GM06990 (cell line): Measurements from ENCODE around the gene WNT2.

Source experiments
- DNase-seq: peaks from one replicate; pipeline ENCODE4 v3.0.0-alpha.2; 2011; ENCODE audit not compliant: insufficient read length; ENCODE audit errors: extremely low read depth
- H3K27me3 ChIP-seq: replicated peaks from 2 replicates; pipeline ENCODE4 v1.6.0; 2011; ENCODE audit warnings: low read length; ENCODE audit not compliant: control insufficient read depth, insufficient read depth
- H3K36me3 ChIP-seq: 2 replicates; pipeline ENCODE4 v1.5.1; 2011; ENCODE audit warnings: low read length; ENCODE audit not compliant: control insufficient read depth, insufficient read depth
- H3K4me3 ChIP-seq: replicated peaks from 2 replicates; pipeline ENCODE4 v1.5.1; 2011; ENCODE audit warnings: low read depth, mild to moderate bottlenecking, control low read depth, low read length
- TF ChIP-seq, protein P1 (sequence below): IDR thresholded peaks from 2 replicates; pipeline ENCODE4 v1.5.1; 2011; ENCODE audit warnings: low read length, control low read depth, mild to moderate bottlenecking, inconsistent platforms; ENCODE audit not compliant: insufficient read depth, poor library complexity, severe bottlenecking

The WNT2 gene

DNA sequence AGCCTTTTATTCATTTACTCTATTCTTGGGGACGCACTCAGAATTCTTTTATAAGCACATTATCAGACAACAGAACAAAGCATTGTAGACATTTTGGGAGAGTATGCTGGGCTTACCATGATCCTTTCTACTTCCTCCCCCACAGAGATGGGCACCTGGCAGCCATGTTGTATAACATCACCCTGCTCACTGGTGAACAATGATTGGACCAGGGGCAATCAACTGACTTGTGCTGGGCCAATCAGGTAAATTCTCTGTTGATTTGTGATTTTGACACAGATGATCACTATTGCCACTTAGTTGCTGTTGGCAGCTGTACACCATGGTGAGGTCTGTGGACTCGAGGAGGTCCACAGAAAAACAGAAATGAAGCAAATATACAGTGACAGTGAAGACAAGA lies 43.7 kb downstream of the WNT2 start:
- Histone ChIP-seq H3K4me3 (no peak overlapping the region), H3K36me3 (no peaks in the 10 kb centered on the region), H3K27me3 (no peaks in the 10 kb centered on the region)
- TF ChIP-seq, protein P1, sequence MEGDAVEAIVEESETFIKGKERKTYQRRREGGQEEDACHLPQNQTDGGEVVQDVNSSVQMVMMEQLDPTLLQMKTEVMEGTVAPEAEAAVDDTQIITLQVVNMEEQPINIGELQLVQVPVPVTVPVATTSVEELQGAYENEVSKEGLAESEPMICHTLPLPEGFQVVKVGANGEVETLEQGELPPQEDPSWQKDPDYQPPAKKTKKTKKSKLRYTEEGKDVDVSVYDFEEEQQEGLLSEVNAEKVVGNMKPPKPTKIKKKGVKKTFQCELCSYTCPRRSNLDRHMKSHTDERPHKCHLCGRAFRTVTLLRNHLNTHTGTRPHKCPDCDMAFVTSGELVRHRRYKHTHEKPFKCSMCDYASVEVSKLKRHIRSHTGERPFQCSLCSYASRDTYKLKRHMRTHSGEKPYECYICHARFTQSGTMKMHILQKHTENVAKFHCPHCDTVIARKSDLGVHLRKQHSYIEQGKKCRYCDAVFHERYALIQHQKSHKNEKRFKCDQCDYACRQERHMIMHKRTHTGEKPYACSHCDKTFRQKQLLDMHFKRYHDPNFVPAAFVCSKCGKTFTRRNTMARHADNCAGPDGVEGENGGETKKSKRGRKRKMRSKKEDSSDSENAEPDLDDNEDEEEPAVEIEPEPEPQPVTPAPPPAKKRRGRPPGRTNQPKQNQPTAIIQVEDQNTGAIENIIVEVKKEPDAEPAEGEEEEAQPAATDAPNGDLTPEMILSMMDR, result no peak
- no peak for DNase-seq

DNA sequence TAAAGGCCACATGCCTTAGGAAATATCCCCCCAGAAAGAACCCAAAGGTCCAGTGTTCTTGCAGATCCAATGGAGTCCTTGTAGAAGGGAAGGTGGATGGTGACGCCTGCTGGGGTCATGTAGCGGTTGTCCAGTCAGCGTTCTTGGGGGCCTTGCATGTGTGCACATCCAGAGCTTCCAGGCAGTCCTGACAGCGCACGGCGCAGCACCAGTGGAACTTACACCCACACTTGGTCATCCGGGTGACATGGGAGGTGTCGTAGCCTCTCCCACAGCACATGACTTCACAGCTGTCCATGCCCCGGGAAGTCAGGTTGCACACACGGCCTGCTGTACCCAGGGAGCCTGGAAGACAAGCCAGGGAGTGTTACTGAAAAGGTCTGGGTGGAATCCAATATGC lies 44.8 kb downstream of the WNT2 start:
- Histone ChIP-seq H3K4me3 (no peak overlapping the region), H3K27me3 (no peaks in the 10 kb centered on the region), H3K36me3 (no peaks in the 10 kb centered on the region)
- no peak for DNase-seq
- TF ChIP-seq, protein P1, result no peak

DNA sequence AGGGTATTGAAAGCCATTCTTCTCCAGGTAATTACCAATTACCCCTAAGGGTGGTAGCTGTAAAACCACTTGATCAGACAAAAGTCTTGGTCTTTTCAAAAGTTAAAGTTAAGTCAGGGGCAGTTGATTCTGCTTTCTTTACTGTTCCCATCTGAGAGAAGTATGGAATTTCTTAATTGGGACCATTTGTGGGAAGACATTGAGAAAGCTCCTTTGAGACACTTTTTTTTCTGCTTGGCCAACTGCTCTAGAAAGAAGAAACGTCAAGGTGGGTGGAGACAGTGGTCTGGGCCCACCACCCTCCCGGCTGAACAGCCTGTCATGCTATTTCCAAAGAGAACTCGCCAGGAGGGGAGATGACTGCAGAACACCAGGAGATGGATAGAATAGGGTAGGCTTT lies 45.3 kb downstream of the WNT2 start:
- Histone ChIP-seq H3K36me3 (no peaks in the 10 kb centered on the region), H3K4me3 (no peak overlapping the region), H3K27me3 (no peaks in the 10 kb centered on the region)
- no peak for DNase-seq
- TF ChIP-seq, protein P1, result no peak

DNA sequence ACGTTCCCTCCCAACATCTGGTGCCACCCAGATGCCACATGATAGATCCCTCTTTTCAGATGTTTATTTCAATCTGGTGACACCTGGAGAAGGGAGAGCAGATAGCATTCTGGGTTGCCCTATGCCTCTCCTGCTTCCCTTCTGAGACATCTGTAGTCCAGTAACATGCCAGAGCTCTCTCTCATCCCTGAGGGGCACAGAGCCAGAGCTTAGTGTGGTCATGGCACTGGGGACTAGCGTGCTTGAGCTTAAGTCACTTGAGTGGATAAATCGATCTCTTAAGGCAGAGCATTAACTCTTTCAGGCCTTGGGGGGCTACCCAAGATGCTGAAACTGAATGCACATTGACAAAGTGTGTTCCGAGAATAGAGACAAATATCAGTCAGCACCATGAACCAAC lies 47.9 kb downstream of the WNT2 start:
- TF ChIP-seq, protein P1, result no peak
- Histone ChIP-seq H3K36me3 (no peaks in the 10 kb centered on the region), H3K27me3 (no peaks in the 10 kb centered on the region), H3K4me3 (no peak overlapping the region)
- no peak for DNase-seq

GRCh38 chr7:117273814-117274225 lies 49.0 kb downstream of the WNT2 start:
- Histone ChIP-seq H3K27me3 (no peaks in the 10 kb centered on the region), H3K36me3 (no peaks in the 10 kb centered on the region), H3K4me3 (no peak overlapping the region)
- DNase-seq, result no peak
- TF ChIP-seq, protein P1, result no peak

DNA sequence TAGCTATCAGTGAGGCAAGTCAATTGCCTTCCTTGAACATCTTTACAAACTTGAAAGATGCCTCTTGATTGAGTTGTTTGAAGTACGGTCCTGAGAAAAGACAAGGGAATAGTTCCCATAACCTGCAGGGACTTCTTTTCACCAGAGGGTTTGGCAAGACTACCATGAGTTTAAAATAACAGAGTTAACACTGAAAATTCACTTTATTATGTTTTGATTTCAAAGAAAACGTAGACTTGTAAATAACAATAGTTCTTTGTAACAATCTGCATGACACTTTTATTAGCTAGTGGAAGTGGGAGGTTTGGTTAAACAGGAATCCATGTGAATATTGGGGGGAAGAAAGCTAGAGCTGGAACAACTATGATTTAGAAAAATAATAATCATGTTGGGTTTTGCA lies 49.5 kb downstream of the WNT2 start:
- H3K27me3 ChIP-seq, result no peaks in the 10 kb centered on the region
- no peak for DNase-seq
- H3K36me3 ChIP-seq, result no peaks in the 10 kb centered on the region
- H3K4me3 ChIP-seq, result no peak overlapping the region
- TF ChIP-seq, protein P1, result no peak
